Measurements from ENCODE around the gene INSYN1. TPM values are rescaled to one million over a fixed set of nuclear protein-coding genes. Genes with fewer than 3 reads are reported as not detected.

INSYN1 gene, protein sequence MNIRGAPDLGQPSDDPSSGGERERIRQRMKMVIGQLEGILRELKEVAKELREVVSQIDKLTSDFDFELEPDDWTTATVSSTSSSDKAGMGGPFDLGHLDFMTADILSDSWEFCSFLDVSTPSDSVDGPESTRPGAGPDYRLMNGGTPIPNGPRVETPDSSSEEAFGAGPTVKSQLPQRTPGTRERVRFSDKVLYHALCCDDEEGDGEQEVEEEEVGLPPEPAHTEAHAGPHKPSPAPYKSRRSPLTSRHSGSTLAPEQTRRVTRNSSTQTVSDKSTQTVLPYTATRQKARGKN
- total RNA-seq, result 1.5 and 1.7 TPM in 2 replicates

DNA sequence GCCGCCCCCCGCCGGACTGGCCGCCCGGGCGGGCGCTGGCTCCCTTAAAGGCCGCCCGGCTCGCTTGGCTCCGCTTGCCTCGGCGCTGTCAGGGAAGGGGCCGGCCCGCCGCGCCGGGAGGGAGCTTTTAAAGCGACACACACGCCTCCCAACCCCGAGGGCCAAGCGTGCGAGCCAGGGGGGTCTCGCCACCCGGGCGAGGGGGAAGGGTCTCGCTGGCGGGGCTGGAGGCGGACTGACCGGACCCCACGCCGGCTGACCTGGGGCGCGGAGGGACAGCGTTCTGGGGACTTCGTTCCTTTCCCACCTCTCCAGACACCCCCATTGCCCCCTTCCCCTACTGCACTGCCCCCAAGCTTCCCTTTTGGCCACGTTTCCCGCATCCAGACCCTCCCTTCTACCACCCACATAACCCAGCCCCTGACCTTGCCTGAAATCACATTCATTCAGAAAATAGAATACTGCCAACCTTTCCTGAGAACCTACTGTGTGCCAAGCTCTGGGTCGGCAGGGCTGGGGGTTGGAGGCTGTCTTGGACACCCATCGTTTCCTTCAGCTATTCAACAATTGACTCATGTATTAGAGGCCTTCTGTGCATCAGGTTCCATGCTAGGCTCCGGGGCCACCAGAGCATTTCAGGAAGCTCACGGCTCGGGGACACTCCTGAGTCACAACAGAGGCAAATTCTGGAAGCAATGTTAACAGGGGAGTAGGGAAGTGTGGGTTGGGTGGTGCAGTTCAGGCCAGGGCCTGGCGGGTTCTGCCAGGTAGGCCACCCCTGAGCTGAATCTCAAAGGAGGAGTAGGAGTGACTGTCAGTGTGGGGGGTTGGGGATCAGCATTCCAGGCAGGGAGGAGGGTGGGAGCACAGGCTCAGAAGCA is at the start of gene INSYN1:
INSYN1 (minus strand) TSS at position 102 of the 881 bp plus-strand sequence. CDS start 2,221 bp downstream, outside the sequence.

Other genes with a start within 250 kb of the INSYN1 start
- gene NPTN, start 120.0 kb downstream of the INSYN1 start, total RNA-seq, result 143 and 217 TPM in 2 replicates
- 95.3 and 102 TPM in 2 replicates for gene CD276, start 69.0 kb downstream of the INSYN1 start, total RNA-seq
- gene TBC1D21, start 120.2 kb upstream of the INSYN1 start, total RNA-seq, result not detected in 2 replicates
- 62.3 and 86.5 TPM in 2 replicates for gene LOXL1, start 173.1 kb upstream of the INSYN1 start, total RNA-seq
- gene STOML1, start 238.9 kb upstream of the INSYN1 start, total RNA-seq, result 18.0 and 27.2 TPM in 2 replicates
- 31.0 and 33.2 TPM in 2 replicates for gene PML, start 241.4 kb upstream of the INSYN1 start, total RNA-seq